Cerebellar nuclear complex (tissue), 1 donor: ENCODE measurements around the gene IL34.
"Not testable (repeated sequence)": the region's sequence is repeated elsewhere in the genome, so short reads cannot be mapped to it uniquely, and the experiment has no call there.

Experiments used
- DNase-seq, 2 experiments: peaks; one replicate each; lab custom pipeline; 2025; lab: John Stamatoyannopoulos, UW

The IL34 gene

GRCh38 chr16:70658921-70659320 lies 12.6 kb downstream of the IL34 start:
- DNase-seq, result no peak

- no peak for DNase-seq
Observed at GRCh38 chr16:70659546-70659945, 13.2 kb downstream of the IL34 start.

GRCh38 chr16:70659953-70660671 lies 13.8 kb downstream of the IL34 start:
- DNase-seq, result no peak

- DNase-seq, result no peak
Observed at GRCh38 chr16:70660672-70661350, 14.5 kb downstream of the IL34 start.

- no peak for DNase-seq
Observed at GRCh38 chr16:70661534-70661917, 15.2 kb downstream of the IL34 start.

GRCh38 chr16:70661918-70662641 lies 15.7 kb downstream of the IL34 start:
- DNase-seq, result no peak

GRCh38 chr16:70662991-70663523 lies 16.7 kb downstream of the IL34 start:
- DNase-seq, result no peak

GRCh38 chr16:70663524-70664324 lies 17.4 kb downstream of the IL34 start:
- no peak for DNase-seq

GRCh38 chr16:70664325-70665112 lies 18.2 kb downstream of the IL34 start:
- no peak for DNase-seq

GRCh38 chr16:70665113-70665694 lies 18.8 kb downstream of the IL34 start:
- DNase-seq, result no peak

- no peak for DNase-seq
Observed at GRCh38 chr16:70665806-70666735, 19.7 kb downstream of the IL34 start.

GRCh38 chr16:70670175-70670574 lies 23.8 kb downstream of the IL34 start:
- DNase-seq, result no peak

- DNase-seq, result not testable (repeated sequence)
Observed at GRCh38 chr16:70670938-70671337, 24.6 kb downstream of the IL34 start.

- DNase-seq, result no peak
Observed at GRCh38 chr16:70674221-70675014, 28.1 kb downstream of the IL34 start.

GRCh38 chr16:70675851-70676513 lies 29.6 kb downstream of the IL34 start:
- DNase-seq, result no peak

- DNase-seq, result no peak
Observed at GRCh38 chr16:70676675-70677498, 30.5 kb downstream of the IL34 start.

GRCh38 chr16:70677499-70678120 lies 31.3 kb downstream of the IL34 start:
- no peak for DNase-seq
